ENCODE results near the gene CD68. TPM values are rescaled to one million over a fixed set of nuclear protein-coding genes. Genes with fewer than 3 reads are reported as not detected.
A peak's percentile ranks its signal among the peaks of the same experiment; 100 is the strongest.

Gene CD68
- total and polyA plus RNA-seq, 4 donors: 33.3 to 595 (median 395) TPM

GRCh38 chr17:7562208-7562605 is 17.2 kb upstream of the CD68 start:
- Histone ChIP-seq H3K27ac (ENCODE audit: low read depth in 1 of 2, low read length in 1 of 2) (peak overlapping the region; percentile 95 to 97), H3K36me3 (ENCODE audit: control insufficient read depth in 4 of 4, insufficient read depth in 4 of 4, low read length in 4 of 4) (peaks cover 9 to 29% (median 23%) of the 10 kb centered on the region in 4 donors), H3K9ac (ENCODE audit: insufficient read depth in 1 of 2, low read length in 2 of 2) (peak overlapping the region; percentile 77 to 81), H3K9me3 (ENCODE audit: control insufficient read depth in 4 of 4, insufficient read depth in 3 of 4, low read length in 3 of 4) (no peaks in the 10 kb centered on the region), H3K27me3 (ENCODE audit: control insufficient read depth in 3 of 3, insufficient read depth in 3 of 3, low read length in 2 of 3) (no peaks in the 10 kb centered on the region), H3K4me1 (ENCODE audit: control insufficient read depth in 5 of 5, insufficient read depth in 5 of 5, low read length in 5 of 5) (peaks cover 0 to 47% (median 27%) of the 10 kb centered on the region in 5 donors), H3K4me3 (peak overlapping the region; percentile 79)
- WGBS, 2 donors: 0 to 1% methylated on average over 28 of the region's 28 CpGs
- ATAC-seq (ENCODE audit: insufficient read depth, low FRiP score): no peak
- TF ChIP-seq CTCF (IDR thresholded peaks at IDR 0.05; ENCODE audit: control extremely low read depth, extremely low read depth): no peak
- DNase-seq: no peak

GRCh38 chr17:7563115-7563869 is 16.1 kb upstream of the CD68 start:
- DNase-seq: no peak
- 88 to 94% methylated on average over 30 of the region's 30 CpGs for WGBS, 2 donors
- peaks cover 13 to 33% (median 25%) of the 10 kb centered on the region in 4 donors for H3K36me3 ChIP-seq (ENCODE audit: control insufficient read depth in 4 of 4, insufficient read depth in 4 of 4, low read length in 4 of 4)
- H3K27me3 ChIP-seq (ENCODE audit: control insufficient read depth in 3 of 3, insufficient read depth in 3 of 3, low read length in 2 of 3): no peaks in the 10 kb centered on the region
- no peak overlapping the region for H3K27ac ChIP-seq (ENCODE audit: low read depth in 1 of 2, low read length in 1 of 2)
- ATAC-seq (ENCODE audit: insufficient read depth, low FRiP score): no peak
- no peak overlapping the region for H3K4me3 ChIP-seq
- no peak for TF ChIP-seq CTCF (IDR thresholded peaks at IDR 0.05; ENCODE audit: control extremely low read depth, extremely low read depth)
- H3K4me1 ChIP-seq (ENCODE audit: control insufficient read depth in 5 of 5, insufficient read depth in 5 of 5, low read length in 5 of 5): peaks cover 0 to 37% (median 25%) of the 10 kb centered on the region in 5 donors
- H3K9ac ChIP-seq (ENCODE audit: insufficient read depth in 1 of 2, low read length in 2 of 2): no peak overlapping the region
- no peaks in the 10 kb centered on the region for H3K9me3 ChIP-seq (ENCODE audit: control insufficient read depth in 4 of 4, insufficient read depth in 3 of 4, low read length in 3 of 4)

GRCh38 chr17:7569571-7569970 is 9.9 kb upstream of the CD68 start:
- 52 to 79% methylated on average over 5 of the region's 5 CpGs for WGBS, 2 donors
- Histone ChIP-seq H3K4me3 (no peak overlapping the region), H3K27ac (ENCODE audit: low read depth in 1 of 2, low read length in 1 of 2) (no peak overlapping the region), H3K4me1 (ENCODE audit: control insufficient read depth in 5 of 5, insufficient read depth in 5 of 5, low read length in 5 of 5) (peaks cover 4 to 12% (median 5%) of the 10 kb centered on the region in 5 donors), H3K9ac (ENCODE audit: insufficient read depth in 1 of 2, low read length in 2 of 2) (no peak overlapping the region), H3K27me3 (ENCODE audit: control insufficient read depth in 3 of 3, insufficient read depth in 3 of 3, low read length in 2 of 3) (no peaks in the 10 kb centered on the region), H3K9me3 (ENCODE audit: control insufficient read depth in 4 of 4, insufficient read depth in 3 of 4, low read length in 3 of 4) (no peaks in the 10 kb centered on the region), H3K36me3 (ENCODE audit: control insufficient read depth in 4 of 4, insufficient read depth in 4 of 4, low read length in 4 of 4) (peaks cover 17 to 50% (median 36%) of the 10 kb centered on the region in 4 donors)
- no peak for TF ChIP-seq CTCF (IDR thresholded peaks at IDR 0.05; ENCODE audit: control extremely low read depth, extremely low read depth)
- ATAC-seq (ENCODE audit: insufficient read depth, low FRiP score) (no peak), DNase-seq (no peak)
